ENCODE results near the gene ZNF385B.
"Not testable (repeated sequence)": the region's sequence is repeated elsewhere in the genome, so short reads cannot be mapped to it uniquely, and the experiment has no call there.

ZNF385B gene

GRCh38 chr2:179636995-179637394 is 224.4 kb downstream of the ZNF385B start:
- DNase-seq (ENCODE audit: low read depth in 2 of 2, low spot score in 1 of 2) = no peak

GRCh38 chr2:179636100-179636980 is 225.1 kb downstream of the ZNF385B start:
- no peak for DNase-seq (ENCODE audit: low read depth in 2 of 2, low spot score in 1 of 2)

DNA sequence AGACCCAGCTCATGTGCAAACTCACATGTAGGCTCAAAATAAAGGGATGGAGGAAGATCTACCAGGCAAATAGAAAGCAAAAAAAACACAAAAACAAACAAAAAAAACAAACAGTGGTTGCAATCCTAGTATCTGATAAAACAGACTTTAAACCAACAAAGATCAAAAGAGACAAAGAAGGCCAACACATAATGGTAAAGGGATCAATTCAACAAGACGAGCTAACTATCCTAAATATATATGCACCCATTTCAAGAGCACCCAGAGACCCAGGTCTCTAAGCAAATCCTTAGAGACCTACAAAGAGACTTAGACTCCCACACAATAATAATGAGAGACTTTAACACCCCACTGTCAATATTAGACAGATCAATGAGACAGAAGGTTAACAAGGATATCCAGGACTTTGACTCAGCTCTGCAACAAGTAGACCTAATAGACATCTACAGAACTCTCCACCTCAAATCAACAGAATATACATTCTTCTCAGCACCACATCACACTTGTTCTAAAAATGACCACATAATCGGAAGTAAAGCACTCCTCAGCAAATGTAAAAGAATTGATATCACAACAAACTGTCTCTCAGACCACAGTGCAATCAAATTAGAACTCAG is 229.5 kb downstream of the ZNF385B start:
- not testable (repeated sequence) for DNase-seq (ENCODE audit: low read depth in 2 of 2, low spot score in 1 of 2)

- not testable (repeated sequence) for DNase-seq (ENCODE audit: low read depth in 2 of 2, low spot score in 1 of 2)
Measured at GRCh38 chr2:179629776-179630175, 231.6 kb downstream of the ZNF385B start.

DNA sequence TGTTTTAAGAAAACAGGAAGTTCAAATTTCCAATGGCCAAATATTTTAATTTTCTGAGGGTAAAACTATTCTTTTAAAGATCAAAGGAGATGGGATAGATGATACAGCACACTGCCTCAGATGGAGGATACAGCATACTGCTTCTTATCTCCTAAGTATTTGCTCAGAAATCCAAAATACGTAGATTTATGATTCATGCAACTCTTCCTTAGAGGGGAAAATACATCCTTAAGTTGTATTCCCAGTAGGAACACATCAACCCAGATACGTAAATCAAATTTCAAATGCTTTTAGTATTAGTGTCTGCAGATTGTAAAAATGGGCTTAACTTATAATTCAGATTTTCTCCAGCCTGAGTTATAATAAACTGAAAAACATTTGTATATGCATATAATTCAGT is 235.2 kb downstream of the ZNF385B start:
- no peak for DNase-seq (ENCODE audit: low read depth in 2 of 2, low spot score in 1 of 2)

- no peak for DNase-seq (ENCODE audit: low read depth in 2 of 2, low spot score in 1 of 2)
Measured at GRCh38 chr2:179622635-179623300, 238.6 kb downstream of the ZNF385B start.

DNA sequence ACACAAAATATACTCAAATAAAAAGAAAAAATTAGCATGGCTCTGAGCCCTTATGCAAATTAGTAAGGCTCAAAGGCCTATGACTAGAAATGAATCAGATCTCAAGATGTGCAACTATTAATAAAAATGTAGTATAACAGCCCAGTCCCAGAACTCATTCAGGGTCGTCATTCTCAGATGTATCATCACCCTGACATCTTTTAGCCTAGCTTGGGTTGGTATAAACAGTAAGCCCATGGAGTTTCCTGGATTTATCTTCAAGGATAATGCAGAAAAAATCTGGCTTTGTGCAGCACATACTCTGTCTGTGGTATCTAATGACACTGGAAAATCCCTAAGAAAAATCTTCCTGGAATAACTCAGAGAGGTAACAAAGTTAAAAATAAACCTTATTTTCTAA is 239.3 kb downstream of the ZNF385B start:
- DNase-seq (ENCODE audit: low read depth in 2 of 2, low spot score in 1 of 2) = no peak

GRCh38 chr2:179619947-179620467 is 241.4 kb downstream of the ZNF385B start:
- DNase-seq (ENCODE audit: low read depth in 2 of 2, low spot score in 1 of 2) = no peak

GRCh38 chr2:179614121-179614520 is 247.3 kb downstream of the ZNF385B start:
- DNase-seq (ENCODE audit: low read depth in 2 of 2, low spot score in 1 of 2) = no peak

DNA sequence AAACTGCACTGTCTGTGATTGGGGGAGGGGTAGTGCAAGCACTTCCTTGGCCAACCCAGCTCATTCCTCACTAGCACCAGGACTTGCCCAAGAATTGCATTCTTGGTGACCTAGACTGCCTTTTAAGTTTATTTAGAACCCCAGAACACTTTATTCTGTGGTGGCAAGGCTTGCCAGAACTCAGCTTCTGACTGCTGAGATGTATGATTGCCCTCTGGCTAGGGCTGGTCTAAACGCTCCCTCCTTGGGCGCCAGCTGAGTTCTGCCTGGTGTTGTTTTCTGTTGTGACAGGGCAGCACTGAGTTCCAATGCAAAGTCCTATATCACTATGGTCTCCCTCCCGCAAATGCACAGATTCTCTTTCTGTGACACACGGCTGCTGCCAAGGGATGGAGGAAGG is 247.7 kb downstream of the ZNF385B start:
- DNase-seq (ENCODE audit: low read depth in 2 of 2, low spot score in 1 of 2) = no peak

DNA sequence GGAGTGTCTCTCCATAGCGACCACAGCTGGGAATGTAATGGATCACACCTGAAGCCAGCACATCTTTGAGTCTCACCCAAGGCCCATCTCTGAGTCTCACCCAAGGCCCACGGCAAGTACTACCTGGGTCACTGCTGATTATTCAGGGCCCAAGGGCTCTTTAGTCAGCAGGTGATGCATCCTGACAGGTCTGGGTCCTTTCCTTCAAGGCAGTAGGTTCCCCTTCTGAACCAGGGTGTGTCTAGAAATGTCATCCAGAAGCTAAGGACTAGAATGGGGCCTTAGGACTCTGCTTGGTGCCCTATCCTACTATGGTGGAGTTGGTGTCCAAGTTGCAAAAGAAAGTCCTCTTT is 248.1 kb downstream of the ZNF385B start:
- no peak for DNase-seq (ENCODE audit: low read depth in 2 of 2, low spot score in 1 of 2)

- DNase-seq (ENCODE audit: low read depth in 2 of 2, low spot score in 1 of 2) = no peak
Measured at GRCh38 chr2:179612591-179613298, 248.7 kb downstream of the ZNF385B start.

GRCh38 chr2:179612108-179612507 is 249.3 kb downstream of the ZNF385B start:
- DNase-seq (ENCODE audit: low read depth in 2 of 2, low spot score in 1 of 2) = no peak

DNA sequence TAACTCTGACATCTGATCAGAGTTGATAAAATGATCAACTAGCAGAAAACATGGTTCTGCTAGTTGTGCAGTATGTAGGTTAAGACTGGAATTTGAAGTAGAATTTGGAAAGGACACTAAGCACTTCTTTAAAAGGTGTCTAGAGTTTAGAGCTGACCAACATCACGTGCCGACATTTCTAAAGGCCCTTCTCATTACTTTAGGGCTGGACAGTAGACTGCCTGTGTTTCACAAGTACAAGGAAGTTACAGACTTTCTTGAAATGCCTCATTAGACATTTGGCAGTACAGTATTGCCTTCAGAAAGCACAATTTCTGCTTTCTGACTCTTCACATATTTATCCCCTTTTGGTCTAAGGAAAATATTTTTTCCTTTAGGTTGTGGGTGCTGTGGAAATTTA is 255.3 kb downstream of the ZNF385B start:
- no peak for DNase-seq (ENCODE audit: low read depth in 2 of 2, low spot score in 1 of 2)

- no peak for DNase-seq (ENCODE audit: low read depth in 2 of 2, low spot score in 1 of 2)
Measured at GRCh38 chr2:179605341-179605740, 256.1 kb downstream of the ZNF385B start.

DNA sequence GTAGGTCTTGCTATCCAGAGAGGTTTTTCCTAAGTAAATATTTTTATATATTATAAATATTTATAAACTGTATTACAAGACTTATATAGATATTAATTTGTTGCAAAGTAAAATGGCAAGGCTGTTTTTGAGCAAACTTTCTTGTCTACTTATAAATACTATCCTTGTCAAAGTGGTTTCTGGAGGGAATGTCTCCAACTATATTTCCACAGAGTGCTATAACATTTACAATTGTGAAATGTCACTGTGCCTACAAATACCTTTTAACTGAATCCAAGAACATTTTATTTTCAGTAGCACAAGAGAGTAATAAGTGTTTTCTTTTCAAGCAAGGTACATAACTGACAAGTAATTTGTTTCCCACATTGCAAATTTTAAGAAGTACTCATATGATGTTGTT is 256.8 kb downstream of the ZNF385B start:
- no peak for DNase-seq (ENCODE audit: low read depth in 2 of 2, low spot score in 1 of 2)

GRCh38 chr2:179602452-179602851 is 259.0 kb downstream of the ZNF385B start:
- DNase-seq (ENCODE audit: low read depth in 2 of 2, low spot score in 1 of 2) = no peak

DNA sequence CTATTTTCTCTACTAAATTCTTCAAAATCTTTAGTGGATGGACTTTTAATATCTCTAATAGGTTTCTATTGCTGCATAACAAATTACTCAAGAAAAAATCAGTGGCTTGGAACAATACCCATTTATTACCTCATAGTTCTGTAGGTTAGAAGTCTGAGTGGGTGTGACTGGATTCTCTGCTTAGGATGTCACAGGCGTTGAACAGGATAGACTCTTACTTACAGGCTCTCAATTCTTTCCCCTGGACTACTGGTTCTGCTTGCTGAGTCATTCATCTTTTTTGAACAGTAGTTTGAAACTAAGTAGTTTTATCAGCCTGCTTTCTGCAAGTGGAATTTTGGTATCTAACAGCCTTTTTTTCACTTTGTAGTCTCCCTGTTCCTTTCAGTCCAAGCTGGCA is 265.4 kb downstream of the ZNF385B start:
- DNase-seq (ENCODE audit: low read depth in 2 of 2, low spot score in 1 of 2) = no peak

- no peak for DNase-seq (ENCODE audit: low read depth in 2 of 2, low spot score in 1 of 2)
Measured at GRCh38 chr2:179595284-179595683, 266.1 kb downstream of the ZNF385B start.

DNA sequence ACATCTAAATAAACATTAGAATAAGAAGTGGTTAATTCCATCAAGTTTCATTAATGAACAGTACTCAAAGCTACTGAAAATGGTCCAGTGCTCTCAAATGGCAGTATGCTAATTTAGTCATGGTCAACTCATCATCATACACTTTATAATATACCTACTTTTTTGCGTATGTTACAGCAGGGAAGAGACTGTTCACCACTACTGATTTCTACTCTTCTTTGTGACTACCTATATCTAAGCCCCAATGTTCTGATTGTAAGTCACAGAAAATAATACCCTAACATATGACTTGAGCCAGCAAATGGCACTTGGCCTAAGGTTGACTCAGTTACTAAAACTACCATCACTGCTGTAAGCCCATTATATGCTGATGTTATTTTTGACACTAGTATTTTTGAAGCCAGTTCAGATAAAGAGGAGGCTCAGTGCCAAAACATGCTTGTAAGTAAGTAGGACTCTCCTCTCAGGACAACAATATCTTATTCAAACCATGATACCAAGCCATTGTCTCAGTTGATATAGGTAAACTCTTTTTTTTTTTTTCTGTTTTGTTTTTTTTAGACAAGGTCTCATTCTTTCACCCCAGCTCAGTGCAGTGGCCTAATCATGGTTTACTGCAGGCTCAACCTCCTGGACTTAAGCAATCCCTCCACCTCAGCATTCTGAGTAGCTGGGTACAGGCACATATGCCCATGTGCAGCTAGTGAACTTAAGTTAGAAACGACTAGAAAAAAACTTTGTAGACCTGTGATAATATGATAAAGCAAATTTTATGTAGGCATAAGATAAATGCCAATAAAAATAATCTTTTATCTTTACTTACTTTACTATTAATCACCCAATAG is 266.9 kb downstream of the ZNF385B start:
- no peak for DNase-seq (ENCODE audit: low read depth in 2 of 2, low spot score in 1 of 2)

Measured in stimulated activated CD8-positive, alpha-beta memory T cell treated with anti-CD3 and anti-CD28 coated beads, Interleukin-4, amount 100 ng/mL, for 4 hours (primary cell).